ENCODE results near the gene TBC1D3I.
"Not testable (repeated sequence)": the region's sequence is repeated elsewhere in the genome, so short reads cannot be mapped to it uniquely, and the experiment has no call there.

TBC1D3I gene

DNA sequence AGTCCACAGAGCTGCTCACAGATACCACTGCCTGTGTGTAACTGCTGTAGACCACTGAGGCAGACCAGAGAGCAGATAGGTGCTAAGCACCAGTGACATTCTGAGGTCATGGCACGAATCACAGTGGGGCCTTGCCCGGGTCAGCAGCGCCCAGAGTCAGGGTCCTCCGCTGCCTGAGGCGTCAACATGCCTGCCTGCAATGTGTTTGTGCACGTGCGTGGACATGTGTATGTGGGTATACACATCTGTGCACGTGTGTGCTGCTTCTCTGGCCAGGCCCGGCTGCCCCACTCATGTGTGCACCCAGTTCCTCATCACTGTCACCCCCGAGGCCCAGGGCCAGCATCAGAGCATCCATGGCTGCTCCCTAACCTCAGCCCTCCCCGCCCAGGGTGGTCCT is at the start of gene TBC1D3I:
TSS of gene TBC1D3I (minus strand) at position 101 of the 400 bp plus-strand sequence. CDS start 1,585 bp downstream, outside the sequence.
- not testable (repeated sequence) for DNase-seq

DNA sequence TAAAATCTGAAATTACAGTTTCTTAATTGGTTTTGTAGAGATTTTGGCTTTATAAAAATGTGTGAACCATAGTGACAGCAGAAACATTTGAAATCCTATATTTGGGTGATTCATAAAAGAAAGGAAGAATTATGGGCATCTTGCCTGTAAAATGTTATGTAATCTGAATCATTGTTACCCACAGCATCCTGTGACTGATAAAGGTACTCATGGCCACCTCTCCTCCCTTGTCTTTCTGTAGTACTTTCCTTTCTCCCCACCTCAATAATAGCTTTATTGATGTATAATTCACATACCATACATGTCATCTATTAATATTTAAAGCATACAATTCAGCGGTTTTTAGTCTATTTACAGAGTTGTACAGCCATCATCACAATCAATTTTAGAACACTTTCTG is 30.8 kb upstream of the TBC1D3I start:
- not testable (repeated sequence) for DNase-seq

DNA sequence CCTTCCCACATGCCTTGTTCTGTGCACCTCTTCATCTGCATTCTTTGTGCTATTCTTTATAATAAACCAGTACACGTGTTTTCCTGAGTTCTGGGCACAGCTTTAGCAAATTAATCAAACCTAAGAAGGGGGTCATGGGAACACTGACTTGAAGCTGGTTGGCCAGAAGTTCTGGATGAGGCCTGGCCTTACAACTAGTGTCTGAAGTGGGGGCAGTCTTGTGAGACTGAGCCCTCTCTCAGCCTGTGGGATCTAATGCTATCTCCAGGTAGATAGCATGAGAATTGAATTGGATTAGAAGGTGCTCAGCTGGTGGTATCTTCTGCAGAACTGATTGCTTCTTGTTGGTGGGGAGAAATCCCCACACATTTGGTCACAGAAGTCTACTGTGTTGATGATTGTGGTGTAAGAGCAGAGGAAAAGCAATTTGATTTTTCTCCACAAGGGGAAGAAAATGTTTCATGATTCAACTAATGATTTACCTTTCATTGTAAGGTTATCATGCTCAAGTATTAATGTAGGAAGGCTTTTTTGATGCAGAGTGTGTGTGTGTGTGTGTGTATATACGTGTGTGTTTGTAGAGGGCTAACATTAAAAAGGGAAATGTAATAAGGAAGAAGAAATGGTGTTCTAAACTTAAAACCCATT is 25.7 kb upstream of the TBC1D3I start:
- not testable (repeated sequence) for DNase-seq

DNA sequence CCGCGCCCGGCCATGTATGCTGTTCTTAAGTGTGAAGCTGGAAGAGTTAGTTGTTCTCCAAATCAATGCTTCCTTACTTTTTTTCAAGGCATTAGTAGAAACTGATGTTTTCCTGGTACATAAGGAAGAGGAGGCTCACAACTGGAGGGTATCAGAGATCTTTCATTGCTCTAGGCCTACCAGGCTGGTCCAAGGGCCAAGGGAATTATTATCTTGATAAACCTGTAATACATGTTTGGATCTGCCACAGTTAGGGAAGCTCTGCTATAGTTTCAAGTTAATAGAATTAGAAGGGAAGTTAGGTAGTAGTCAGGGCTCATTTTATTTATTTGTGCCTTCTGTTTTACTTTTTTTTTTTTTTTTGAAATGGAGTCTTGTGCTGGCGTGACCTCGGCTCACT is 19.8 kb upstream of the TBC1D3I start:
- not testable (repeated sequence) for DNase-seq

DNA sequence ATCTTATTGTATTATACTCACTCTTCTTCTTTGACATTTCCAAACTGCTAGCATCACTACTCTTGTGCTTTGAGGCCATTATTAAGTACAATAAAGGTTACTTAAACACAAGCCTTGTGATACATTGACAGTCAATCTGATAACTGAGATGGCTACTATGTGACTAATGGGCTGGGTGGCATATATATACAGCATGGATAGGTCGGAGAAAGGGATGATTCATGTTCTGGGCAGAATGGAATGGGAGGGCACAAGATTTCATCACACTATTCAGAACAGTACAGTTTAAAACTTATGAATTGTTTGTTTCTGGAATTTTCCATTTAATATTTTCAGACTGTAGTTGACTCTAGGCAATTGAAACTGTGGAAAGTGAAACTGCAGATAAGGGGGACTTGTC is 18.9 kb upstream of the TBC1D3I start:
- DNase-seq, result not testable (repeated sequence)

DNA sequence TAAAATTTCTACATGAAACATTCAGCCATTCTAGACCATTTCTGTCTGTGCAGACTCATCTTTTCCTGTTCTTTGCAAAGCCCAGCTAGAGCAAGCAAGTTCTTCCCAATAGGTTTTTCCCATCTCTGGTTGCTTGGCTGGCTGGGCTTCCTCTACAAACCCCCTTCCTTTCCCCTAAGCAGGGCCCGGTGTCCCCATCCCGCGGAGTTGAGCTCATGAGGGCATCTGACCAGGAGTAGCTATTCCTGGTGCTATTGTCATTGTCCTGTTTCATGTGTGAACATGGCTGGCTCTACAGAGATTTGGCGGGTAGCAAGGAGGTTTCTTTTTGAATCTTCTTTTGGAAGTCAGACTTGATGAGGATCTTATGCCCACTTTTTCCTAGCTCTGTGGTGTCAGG is 22.3 kb downstream of the TBC1D3I start:
- not testable (repeated sequence) for DNase-seq

DNA sequence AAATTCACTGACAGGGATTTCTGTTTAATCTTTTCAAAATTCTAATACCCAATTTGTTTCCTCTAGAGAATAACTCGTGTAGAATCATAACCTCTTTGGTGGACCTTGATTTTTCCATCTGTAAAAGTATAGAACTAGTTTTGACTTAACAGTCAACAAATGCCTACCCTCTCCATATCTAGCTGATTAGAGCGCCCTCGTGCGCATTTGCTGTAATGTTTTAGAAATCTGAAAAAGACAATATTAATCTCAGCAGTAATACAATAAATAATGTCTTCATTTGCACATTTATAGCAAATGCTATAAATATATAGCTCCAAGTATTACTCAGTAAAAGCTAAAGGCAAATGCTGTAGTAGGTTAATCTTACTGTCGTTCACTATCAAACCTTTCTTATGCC is 34.7 kb downstream of the TBC1D3I start:
- DNase-seq, result not testable (repeated sequence)

DNA sequence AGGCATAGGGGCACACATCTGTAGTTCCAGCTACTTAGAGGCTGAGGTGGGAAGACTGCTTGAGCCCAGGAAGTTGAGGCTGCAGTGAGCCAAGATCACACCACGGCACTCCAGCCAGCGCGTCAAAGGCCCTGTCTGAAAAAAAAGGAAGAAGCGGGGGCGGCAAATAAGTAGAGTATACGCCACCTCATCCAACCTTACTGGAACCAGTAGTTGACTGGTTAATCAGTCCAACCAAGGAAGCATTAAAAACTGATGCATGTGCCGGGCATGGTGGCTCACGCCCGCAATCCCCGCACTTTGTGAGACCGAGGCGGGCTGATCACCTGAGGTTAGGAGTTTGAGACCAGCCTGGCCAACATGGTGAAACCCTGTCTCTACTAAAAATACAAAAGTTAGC is 41.4 kb downstream of the TBC1D3I start:
- not testable (repeated sequence) for DNase-seq

DNA sequence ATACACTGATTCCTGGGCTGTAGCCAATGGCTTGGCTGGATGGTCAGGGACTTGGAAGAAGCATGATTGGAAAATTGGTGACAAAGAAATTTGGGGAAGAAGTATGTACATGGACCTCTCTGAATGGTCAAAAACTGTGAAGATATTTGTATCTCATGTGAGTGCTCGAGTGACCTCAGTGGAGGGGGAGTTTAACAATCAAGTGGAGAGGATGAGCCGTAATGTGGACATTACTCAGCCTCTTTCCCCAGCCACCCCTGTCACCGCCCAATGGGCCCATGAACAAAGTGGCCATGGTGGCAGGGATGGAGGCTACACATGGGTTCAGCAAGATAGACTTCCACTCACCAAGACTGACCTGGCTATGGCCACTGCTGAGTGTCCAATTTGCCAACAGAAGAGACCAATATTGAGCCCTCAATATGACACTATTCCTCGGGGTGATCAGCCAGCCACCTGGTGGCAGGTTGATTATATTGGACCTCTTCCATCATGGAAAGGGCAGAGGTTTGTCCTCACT is 42.7 kb downstream of the TBC1D3I start:
- not testable (repeated sequence) for DNase-seq

DNA sequence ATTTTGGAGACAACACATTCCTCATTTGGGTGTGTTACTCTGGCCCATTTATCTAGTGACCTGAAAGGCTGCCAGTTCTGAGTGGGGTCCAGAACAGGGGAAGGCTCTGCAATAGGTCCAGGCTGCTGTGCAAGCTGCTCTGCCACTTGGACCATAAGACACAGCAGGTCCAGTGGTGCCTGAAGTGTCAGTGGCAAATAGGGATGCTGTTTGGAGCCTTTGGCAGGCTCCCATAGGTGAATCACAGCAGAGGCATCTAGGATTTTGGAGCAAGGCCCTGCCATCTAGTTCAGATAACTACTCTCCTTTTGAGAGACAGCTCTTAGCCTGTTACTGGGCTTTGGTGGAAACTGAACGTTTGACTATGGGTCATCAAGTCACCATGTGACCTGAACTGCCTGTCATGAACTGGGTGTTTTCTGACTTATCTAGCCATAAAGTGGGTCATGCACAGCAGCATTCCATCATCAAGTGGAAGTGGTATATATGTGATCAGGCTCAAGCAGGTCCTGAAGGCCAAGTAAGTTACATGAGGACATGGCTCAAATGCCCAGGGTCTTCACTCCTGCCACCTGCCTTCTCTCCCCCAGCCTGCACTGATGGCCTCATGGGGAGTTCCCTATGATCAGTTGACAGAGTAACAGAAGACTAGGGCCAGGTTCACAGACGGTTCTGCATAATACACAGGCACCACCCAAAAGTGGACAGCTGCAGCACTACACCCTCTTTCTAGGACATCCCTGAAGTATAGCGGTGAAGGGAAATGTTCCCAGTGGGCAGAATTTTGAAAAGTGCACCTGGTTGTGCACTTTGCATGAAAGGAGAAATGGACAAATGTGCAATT is 43.4 kb downstream of the TBC1D3I start:
- not testable (repeated sequence) for DNase-seq

DNA sequence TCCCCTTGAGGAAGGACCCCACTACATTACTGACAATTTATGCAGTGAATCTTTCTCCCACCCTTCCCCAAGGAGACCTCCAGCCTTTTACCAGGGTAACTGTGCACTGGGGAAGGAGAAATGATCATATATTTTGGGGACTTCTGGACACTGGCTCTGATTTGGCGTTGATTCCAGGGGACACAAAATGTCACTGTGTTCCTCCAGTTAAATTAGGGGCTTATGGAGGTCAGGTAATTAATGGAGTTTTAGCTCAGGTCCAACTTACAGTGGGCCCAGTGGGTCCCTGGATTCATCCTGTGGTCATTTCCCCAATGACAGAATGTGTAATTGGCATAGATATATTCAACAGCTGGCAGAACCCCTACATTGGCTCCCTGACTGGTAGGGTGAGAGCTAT is 44.8 kb downstream of the TBC1D3I start:
- not testable (repeated sequence) for DNase-seq

DNA sequence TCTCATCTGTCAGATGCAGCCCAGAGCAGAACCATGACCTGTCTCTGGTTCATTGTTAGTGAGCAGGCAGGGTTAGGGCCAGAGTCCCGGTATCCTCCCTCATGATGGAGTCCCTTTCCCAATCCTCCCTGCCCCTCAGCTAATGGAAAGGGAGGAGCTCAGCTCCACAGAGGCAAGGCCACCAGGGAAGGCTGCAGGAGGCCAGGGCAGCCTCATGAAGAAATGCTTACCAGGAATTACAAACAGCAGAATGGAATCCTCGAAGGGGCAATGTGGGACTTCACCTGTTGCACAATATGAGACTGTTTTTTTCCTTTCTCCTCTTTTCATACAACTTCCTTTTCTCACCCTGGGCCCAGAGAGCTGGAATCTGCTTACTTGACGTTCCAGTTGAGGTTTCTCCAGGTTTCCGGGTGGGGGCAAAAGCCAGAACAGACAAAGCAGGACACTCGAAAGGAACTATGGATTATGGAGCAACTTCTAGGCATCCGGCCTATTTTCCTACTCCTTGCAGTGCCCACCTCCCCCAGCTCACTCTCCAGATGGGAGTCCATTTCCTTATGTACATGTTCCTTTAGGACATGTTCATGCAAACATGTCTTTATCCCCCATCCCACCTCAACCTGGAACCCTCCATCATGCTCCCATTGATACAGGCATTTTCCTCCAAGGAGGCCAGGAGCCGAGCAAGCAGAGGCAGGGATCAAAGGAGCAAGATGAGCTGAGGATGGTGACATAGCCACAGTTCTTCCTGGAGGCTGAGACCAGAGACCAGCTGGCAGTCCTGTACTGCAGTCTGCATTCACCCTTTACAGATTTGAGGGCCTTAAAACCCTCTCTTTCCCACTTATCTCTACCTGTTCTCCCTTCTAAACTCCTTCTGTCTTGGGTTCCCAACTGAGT is 48.7 kb downstream of the TBC1D3I start:
- DNase-seq, result not testable (repeated sequence)

DNA sequence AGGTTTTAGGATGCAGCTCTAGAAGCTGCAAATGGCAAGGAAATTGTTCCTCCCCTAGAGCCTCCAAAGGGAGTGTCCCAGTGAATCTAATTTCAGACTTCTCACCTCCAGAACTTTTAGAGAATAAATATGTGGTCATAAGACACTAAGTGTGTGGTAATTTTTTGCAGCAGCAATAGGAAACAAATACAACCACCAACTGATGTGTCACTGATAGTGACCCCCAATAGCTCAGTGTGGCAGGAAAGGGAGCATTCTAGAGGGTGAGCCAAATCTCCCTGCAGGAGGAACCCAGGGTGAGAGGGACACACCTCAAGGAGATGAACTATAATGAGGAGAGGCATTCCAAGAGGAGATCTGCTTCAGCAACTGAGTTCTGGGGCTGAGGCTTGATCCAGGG is 49.5 kb downstream of the TBC1D3I start:
- DNase-seq, result no peak

DNA sequence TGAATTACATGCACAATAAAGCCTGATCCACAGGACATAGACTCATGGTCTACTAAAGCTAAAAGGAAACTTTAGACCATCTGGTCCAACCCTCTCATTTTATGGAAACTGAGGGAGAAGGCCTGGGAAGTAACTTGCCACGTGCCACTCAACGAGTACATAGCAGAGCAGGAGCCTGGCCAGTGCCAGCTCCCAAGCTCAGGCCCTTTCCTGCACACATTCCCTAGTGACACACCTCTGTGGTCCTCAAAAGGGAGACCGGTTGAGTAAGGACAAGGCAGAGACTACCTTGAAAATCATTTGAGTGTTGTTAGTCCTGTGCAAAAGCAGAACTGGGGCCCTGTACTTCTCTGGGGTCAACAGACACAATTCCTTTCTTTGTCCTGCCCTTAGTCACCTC is 50.7 kb downstream of the TBC1D3I start:
- no peak for DNase-seq

DNA sequence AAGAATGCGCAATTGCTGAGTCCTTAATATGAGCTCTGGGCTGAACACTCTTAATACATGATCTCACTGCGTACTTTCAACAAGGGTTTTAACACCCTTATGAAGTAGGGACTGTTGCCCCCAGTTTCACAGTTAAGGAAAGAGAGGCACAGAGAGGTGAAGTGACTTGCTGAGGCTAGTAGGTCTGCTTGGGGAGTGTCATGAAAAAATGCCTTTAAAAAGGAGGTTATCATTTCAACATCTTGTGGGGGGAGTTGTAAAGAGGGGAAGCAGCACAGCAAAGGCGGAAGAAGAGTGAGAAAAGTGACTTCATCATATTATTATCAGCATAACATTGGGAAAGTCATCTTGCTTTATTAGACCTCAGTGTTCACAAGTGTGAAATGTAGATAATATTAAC is 51.4 kb downstream of the TBC1D3I start:
- DNase-seq, result no peak

DNA sequence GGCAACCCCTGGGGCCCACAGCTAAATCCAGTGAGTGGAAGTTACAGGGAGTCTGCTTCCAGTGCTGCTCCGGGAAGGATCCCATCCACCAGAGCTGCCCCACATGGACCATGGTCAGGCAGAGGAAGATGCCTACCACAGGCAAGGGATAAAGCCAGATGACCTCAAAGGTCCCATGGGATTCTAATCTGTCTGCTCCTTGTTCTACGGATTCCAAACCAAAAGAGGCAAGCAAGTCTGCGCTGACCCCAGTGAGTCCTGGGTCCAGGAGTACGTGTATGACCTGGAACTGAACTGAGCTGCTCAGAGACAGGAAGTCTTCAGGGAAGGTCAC is 52.1 kb downstream of the TBC1D3I start:
- no peak for DNase-seq

DNA sequence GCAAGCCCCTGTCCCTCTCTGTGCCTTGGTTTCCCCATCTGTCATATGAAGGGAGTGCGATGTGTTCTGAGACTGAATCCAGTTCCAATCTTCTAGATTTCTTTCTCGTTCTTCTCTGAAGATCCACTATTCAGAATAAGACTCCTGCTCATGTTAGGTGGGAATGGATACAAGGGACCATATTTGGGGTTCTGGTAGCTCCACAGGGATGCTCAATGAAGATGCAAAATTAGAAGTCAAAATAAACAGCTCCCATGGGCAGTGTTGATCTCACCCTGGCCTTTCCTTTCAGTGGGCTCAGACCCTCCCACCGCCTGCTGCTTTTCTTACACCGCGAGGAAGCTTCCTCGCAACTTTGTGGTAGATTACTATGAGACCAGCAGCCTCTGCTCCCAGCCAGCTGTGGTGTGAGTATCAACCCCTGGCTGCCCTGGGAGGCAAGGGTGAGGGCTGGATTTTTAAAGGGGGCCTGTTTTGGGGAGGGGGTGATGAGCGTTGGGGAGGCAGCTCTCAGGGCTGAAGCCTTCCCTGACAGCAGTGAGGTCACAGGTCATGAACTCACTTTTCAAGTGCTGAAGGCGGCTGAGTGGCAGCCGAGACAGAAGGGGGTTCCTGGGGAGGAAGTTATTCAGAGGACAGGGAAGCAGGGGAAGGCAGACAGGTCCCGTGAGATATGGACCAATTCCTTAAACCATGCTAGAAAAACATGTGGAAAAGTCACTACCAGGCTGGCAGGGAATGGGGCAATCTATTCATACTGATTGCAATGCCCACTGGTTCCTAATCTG is 52.7 kb downstream of the TBC1D3I start:
- not testable (repeated sequence) for DNase-seq

DNA sequence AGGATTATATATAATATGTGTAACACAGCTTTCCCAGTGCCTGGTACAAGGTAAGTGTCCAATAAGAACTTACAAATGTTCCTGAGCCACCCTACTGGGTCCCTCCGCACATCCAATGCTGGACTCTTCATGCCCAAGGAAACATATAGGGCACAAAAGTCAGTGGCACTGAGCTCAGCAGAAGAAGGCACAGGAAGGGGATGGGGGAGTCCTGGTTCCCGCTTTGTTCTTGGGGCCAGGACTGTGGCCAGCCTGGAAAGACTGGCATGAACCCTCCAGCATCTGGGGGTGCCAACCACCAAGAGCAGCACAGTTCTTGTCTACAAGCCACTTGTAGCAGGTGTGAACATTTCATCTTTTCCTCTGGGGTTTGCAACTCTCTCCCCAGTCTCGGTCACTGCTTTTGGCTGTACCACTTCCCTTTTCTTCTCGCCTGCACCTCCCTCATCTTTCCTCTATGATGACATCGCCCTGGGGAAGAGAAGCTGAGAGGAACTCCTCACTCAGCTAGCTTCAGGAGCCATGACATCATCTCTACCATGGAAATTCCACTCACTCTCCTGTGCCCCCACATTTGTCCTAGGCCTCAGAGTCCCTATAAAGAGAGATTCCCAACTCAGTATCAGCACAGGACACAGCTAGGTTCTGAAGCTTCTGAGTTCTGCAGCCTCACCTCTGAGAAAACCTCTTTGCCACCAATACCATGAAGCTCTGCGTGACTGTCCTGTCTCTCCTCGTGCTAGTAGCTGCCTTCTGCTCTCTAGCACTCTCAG is 53.7 kb downstream of the TBC1D3I start, which contains the start of gene CCL4L2:
TSS of gene CCL4L2 (plus strand) at position 625 of the 773 bp plus-strand sequence.
- DNase-seq, result not testable (repeated sequence)

DNA sequence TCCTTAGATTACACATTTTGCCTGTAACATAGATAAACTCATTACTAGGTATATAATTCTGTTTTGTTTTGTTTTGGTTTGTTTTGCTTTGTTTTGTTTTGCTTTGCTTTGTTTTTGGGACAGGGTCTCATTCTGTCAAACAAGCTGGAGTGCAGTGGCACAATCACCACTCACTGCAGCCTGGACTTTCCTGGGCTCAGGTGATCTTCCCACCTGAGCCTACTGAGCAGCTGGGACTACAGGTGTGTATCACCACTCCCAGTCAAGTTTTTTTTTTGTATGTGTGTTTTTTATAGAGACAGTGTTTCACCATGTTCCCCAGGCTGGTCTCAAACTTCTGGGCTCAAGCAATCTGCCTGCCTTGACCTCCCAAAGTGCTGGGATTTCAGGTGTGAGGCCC is 54.8 kb downstream of the TBC1D3I start:
- DNase-seq, result no peak

DNA sequence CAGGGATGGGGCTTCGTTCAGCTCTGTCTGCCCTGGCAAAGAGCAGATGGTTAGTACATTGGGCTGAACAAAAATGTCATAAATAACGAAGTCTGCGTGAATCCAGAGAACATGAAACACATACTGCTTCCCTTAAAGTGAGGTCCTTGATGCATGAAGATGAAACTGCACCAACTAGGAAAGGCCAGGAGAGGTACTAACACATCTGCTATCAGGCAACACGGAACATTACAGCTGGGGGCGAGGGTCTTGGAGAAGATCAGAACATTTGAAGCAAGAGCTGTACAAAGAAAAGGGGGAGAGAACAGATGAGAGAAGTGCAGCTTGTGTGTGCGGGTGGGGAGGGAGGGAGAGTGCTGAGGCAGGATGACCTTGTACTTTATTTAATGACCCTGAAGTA is 57.0 kb downstream of the TBC1D3I start:
- not testable (repeated sequence) for DNase-seq

DNA sequence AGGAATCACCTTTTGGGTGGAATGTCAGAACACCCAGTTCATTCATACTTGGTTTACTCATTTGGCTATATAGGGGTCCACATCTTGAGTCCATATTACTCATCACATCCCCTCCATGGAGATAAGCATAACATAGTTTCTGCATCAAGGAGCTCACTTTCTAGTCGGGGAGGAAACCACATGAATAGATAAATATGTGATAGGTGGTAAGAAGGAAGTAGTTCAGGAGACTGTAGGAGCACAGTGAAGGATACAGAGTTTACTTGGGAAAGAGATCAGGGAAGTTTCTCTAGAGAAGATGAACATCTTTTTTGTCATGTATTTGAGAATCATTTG is 57.9 kb downstream of the TBC1D3I start:
- DNase-seq, result not testable (repeated sequence)

All from NCI-H774 (cell line).